ENCODE measurements around the gene TTBK1. TPM values are rescaled to one million over a fixed set of nuclear protein-coding genes. Genes with fewer than 3 reads are reported as not detected.

TTBK1 gene
- total RNA-seq = not detected in 2 replicates

DNA sequence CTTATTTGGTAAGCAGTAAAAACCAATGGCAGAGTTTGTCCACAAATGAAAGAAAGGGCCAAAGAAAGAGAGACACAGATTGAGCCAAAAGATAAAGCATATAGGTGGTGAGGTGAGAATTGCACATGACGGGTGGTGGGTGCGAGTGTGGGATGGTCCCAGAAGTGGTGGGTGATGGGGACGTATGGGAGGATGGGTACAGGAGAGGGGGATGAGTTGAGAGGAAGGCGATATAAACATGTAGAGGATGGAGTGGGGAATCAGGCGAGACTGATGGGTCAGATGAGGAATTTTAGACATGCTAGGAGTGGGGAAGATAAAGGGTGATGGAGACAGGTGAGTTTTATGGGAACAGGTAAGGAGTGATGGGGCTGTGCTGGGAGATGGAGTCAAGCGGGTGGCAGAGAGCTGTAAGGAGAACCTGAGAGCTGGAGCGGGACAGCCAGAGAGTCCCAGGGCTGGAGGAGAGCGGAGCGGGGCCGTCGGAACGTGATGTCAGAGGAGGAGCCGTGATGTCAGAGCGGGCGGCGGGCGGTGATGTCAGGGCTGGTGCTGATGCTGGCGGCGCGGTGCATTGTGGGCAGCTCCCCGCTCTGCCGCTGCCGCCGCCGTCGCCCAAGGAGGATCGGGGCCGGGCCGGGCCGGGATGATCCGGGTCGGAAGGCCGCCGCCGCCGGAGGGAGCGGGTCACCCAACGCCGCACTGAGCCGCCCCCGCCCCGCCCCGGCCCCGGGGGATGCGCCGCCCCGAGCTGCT is at the start of gene TTBK1:
TTBK1 (plus strand) TSS at position 574 of the 756 bp plus-strand sequence. CDS start 3,180 bp downstream, outside the sequence.

DNA sequence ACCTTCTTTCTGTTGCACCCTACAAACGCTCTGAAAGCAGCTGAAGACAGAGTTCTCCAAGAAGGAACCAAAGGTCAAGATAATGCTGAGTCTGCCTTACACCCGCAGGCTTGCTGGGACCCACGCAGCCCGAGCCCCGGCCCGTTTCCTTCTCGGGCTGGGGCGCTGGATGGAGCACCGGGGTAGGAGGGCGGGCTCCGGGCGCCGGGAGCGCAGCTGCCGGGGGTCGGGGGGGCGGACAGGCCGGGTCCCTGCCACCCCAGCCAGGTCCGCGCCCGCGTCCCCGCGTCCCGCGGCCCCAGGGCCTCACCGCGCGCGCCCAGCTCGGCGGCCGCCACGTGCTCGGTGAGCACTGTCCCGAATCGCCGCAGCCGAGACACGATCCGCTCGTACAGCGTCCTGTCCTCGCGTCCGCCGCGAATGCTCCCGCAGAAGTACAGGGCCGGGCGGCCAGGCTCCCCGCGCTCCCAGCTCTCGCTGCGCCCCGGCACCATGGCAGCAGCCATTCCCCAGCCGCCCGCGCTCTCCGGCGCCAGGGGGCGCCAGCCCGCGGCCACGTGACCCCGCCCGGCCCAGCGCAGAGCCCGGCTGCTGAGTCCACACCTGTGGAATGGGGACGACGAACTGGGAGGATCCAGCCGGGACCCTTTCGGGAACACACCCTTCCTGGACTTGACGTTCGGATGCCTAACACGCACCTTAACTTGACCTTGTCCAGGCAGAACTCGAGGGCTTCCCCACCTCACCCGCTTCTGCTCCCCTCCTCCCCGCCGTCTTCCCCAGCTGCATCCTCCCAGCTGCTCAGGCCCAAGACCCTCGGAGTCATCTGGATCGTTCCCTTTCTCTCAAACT is 14.1 kb upstream of the TTBK1 start, which contains the start of gene DNPH1:
DNPH1 (minus strand) TSS at position 531 of the 852 bp plus-strand sequence; CDS start at position 506, 25 bp downstream.

DNA sequence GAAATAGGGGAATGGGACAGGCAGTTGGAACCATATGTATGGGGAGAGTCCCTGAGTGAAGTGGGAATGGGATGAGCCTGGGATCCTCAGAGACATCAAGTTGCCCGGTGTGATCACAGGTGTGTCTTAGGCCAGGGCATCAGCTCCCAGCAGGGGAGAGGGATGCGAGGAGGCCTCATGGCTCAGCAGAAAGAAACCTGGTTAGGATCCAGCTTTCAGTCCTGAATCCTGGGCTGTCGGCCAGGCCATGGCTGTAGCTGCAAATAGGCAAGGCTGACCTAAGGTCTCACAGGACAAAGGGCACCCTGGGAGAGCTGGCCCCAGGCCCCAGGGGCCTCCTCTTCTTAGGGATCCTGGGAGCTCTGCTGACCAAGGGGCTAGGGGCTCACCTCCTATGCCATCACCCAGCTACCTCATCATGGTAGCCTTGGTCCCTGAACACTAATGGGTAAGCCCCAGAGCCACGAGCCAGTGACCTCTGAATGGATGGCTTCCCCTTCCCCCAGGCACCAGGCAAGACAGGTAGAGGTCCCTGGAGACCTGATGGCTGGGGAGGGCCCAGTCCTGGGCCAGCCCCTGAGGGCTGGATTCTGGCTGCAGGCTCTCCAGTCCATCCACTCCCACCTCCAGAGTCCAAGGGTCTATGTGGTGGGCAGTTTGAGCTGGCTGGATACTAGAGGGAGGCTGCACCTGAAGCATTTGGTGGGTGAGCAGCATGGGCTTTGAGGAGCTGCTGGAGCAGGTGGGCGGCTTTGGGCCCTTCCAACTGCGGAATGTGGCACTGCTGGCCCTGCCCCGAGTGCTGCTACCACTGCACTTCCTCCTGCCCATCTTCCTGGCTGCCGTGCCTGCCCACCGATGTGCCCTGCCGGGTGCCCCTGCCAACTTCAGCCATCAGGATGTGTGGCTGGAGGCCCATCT is 54.6 kb downstream of the TTBK1 start, which contains the start of gene SLC22A7:
SLC22A7 (plus strand) TSS at position 617 of the 921 bp plus-strand sequence; CDS start at position 716, 99 bp downstream.

DNA sequence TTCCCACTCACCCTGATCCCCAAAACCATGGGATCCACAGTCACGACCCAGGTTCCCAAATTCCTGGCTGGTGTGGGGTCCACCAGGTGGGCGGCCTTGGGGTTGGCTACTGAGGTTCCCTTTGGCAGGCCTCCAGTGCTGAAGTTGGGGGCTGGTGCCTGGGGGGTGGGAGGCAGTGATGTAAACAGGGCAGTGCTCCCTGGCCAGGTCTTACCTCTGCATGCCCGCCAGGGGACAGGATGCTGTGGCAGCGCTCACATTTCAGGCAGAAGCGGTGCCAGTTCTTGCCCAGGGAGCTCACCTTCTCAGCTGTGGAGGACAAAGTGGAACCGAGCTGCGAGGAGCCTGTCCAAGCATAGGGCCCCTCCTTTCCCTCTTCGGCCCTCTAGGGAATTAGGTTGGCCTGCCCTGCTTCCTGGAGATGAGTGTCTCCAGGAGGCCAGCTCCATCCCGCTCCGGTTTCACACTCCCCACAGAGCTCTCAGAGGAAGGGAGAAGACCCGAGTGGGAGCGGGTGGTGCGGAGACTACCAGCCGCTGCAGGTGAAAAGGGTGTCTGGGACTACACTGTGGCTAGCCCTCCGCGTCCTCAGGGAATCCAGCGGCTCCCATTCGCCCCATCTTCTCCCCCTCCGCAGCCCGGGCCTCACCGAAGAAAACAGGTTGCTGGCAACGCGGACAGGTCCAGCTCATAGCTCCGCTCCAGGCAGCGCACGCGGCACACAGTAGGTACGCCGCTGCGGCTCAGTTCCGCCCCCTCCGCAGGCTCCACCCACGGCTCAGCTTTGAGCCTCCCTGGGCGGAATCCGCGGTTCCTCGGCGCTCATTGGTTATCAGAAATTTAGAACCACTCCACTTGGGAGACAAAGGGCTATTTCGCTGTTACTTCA is 65.1 kb downstream of the TTBK1 start, which contains the start of gene CRIP3:
CRIP3 (minus strand) TSS at position 726 of the 889 bp plus-strand sequence; CDS start at position 692, 34 bp downstream.

Other genes starting within 250 kb of the TTBK1 start
- gene MEA1, start 229.5 kb upstream of the TTBK1 start, total RNA-seq = 75.2 and 88.8 TPM in 2 replicates
- gene KLHDC3, start 229.2 kb upstream of the TTBK1 start, total RNA-seq = 99.6 and 118 TPM in 2 replicates
- gene RRP36, start 221.9 kb upstream of the TTBK1 start, total RNA-seq = 68.4 and 69.9 TPM in 2 replicates
- gene CUL7, start 189.6 kb upstream of the TTBK1 start, total RNA-seq = 27.1 and 30.5 TPM in 2 replicates
- 14.3 and 17.7 TPM in 2 replicates for gene MRPL2, start 184.0 kb upstream of the TTBK1 start, total RNA-seq
- 9.4 and 13.6 TPM in 2 replicates for gene KLC4, start 183.8 kb upstream of the TTBK1 start, total RNA-seq
- 82.6 and 84.1 TPM in 2 replicates for gene PTK7, start 167.2 kb upstream of the TTBK1 start, total RNA-seq
- 21.5 and 27.3 TPM in 2 replicates for gene SRF, start 72.2 kb upstream of the TTBK1 start, total RNA-seq
- 10.9 and 16.4 TPM in 2 replicates for gene CUL9, start 61.3 kb upstream of the TTBK1 start, total RNA-seq
- 60.7 and 96.4 TPM in 2 replicates for gene DNPH1, start 14.0 kb upstream of the TTBK1 start, total RNA-seq
- gene SLC22A7, start 54.8 kb downstream of the TTBK1 start, total RNA-seq = not detected in 2 replicates
- gene CRIP3, start 65.3 kb downstream of the TTBK1 start, total RNA-seq = not detected in 2 replicates
- gene ZNF318, start 126.2 kb downstream of the TTBK1 start, total RNA-seq = 6.7 and 7.1 TPM in 2 replicates
- gene ABCC10, start 184.1 kb downstream of the TTBK1 start, total RNA-seq = 9.9 and 18.0 TPM in 2 replicates
- gene DLK2, start 212.1 kb downstream of the TTBK1 start, total RNA-seq = 1.3 and 1.8 TPM in 2 replicates
- 13.0 and 17.3 TPM in 2 replicates for gene TJAP1, start 234.1 kb downstream of the TTBK1 start, total RNA-seq

Measured in cardiac atrium fibroblast (primary cell).